KOPT-K1 (cell line): ENCODE measurements around the gene HNRNPL.
"Not testable (repeated sequence)": the region's sequence is repeated elsewhere in the genome, so short reads cannot be mapped to it uniquely, and the experiment has no call there.

Experiments
- H3K27ac ChIP-seq: fragments of 200-600 bp; sonication (generic); 2 replicates; pipeline ENCODE4 v1.5.1; 2016; ENCODE audit warnings: antibody characterized with exemption, mild to moderate bottlenecking, low read depth, low read length; ENCODE audit not compliant: poor library complexity, severe bottlenecking
- H3K36me3 ChIP-seq: fragments of 200-600 bp; sonication (generic); 2 replicates; pipeline ENCODE4 v1.5.1; 2017; ENCODE audit warnings: antibody characterized with exemption, mild to moderate bottlenecking, low read length, moderate library complexity; ENCODE audit not compliant: insufficient read depth
- H3K9me3 ChIP-seq: fragments of 200-600 bp; sonication (generic); 2 replicates; pipeline ENCODE4 v1.5.1; 2017; ENCODE audit warnings: antibody characterized with exemption, low read length, mild to moderate bottlenecking; ENCODE audit not compliant: insufficient read depth, poor library complexity, severe bottlenecking

Gene HNRNPL

DNA sequence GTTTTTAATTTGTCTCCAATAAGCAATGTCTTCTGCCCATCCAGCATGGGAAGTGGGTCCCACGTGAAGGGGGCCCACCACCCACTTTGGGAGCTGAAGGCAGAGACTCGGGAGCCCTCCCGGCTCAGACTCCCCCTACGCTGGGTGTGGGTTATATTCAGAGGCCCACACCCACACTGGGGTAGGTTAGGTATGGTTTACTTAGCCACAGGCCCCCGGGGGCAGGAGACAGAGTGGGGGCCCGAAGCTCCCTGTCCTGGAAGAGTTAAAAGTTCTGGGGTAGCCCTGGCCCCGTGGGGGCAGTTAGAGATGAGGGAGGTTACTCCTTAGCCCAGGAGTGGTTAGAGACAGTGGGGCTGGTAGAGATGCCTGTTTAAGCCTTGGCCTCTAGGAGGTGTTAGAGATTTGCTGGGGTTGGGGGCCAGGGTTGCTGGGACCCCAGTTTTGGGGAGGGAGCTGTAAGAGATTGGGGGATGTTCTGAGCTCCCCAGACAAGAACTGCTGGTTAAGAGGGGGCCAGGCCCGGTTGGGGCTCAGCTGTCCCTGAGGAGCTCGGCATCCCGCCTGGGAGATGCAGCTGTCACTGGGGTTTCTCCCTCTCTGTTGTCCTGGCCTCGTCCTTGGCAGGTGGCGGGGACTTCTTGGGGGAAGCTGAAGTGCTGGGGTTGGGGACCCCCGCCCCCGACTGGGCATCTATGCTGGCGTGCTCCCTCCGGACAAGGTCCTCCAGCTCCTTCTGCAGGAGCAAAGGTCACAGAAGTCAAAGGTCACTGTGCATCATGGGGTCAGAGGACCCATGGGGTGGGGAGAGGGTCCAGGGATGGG, 29.0 kb upstream of the HNRNPL start:
- Histone ChIP-seq H3K27ac (peak overlapping the region; percentile 91), H3K9me3 (no peaks in the 10 kb centered on the region)

DNA sequence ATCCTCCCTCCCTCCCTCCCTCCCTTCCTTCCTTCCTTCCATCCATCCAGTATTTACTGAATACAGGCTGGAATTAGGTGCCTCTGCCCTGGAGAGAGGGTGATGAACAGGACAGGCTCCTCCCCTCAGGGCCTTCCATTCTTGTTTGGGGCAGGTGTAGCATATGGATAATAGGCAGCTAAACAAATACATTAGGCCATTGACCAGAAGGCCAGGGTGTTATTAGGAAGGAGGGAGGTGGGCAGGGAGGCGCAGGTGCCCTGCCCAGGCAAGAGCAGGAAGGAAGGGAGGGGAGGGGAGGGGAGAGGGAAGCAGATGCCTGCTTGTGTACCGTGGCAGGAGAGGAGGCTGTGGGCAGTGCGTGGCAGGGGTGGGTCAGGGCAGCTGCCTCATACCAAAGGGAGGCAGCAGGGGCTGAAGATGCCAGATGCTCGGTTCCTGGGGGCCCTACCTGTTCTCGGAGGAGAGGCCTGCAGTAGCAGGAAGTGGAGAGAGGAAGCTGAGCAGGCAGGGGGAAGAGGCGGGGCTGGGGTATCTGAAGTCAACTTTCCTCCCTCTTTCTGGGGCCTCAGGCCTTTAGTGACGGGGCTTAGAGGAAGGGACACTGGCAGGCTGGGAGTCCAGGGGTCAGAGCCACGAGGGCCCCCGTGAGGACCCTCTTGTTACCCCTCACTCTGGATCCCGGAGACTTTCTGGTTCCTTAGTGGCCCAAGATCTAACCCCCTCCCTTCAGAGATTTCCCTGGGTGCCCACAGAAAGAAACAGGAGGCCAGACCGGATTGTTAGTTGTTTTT, 28.2 kb upstream of the HNRNPL start, which contains the start of gene RINL:
Gene RINL, minus strand, starts transcription at position 495 of the 794 bp plus-strand sequence. CDS start 1,533 bp downstream, outside the sequence.
- Histone ChIP-seq H3K27ac (peak within 1 kb of the TSS; percentile 91), H3K9me3 (no peaks in the 10 kb centered on the region), H3K36me3 (peaks cover 15% of the 10 kb centered on the region; the same call in 1 of the 2 replicates)

More for the DNA sequence above, 29.0 kb upstream of the HNRNPL start:
- H3K36me3 ChIP-seq: peaks cover 15% of the 10 kb centered on the region; the same call in 1 of the 2 replicates

GRCh38 chr19:38875656-38876395, 26.0 kb upstream of the HNRNPL start:
- H3K36me3 ChIP-seq: peaks cover 8% of the 10 kb centered on the region; the same call in 1 of the 2 replicates
- no peak overlapping the region for H3K27ac ChIP-seq
- no peaks in the 10 kb centered on the region for H3K9me3 ChIP-seq

DNA sequence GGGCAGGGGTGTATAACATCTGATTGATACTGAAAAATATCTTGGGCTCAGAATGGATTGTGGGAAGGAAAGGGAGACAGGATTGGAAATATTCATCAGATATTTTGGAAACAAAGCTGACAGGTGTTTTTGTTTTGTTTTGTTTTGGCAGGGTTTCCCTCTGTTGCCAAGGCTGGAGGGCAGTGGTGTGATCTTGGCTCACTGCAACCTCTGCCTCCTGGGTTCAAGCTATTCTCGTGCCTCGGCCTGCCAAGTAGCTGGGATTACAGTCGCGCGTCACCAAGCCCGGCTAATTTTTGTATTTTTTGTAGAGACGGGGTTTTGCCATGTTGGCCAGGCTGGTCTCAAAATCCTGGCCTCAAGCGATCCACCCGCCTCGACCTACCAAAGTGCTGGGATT, 23.6 kb upstream of the HNRNPL start:
- H3K27ac ChIP-seq, H3K36me3 ChIP-seq, H3K9me3 ChIP-seq: not testable (repeated sequence)

GRCh38 chr19:38870612-38871011, 20.8 kb upstream of the HNRNPL start:
- Histone ChIP-seq H3K27ac (no peak overlapping the region), H3K9me3 (no peaks in the 10 kb centered on the region), H3K36me3 (no peaks in the 10 kb centered on the region)

- no peaks in the 10 kb centered on the region for H3K9me3 ChIP-seq
- no peaks in the 10 kb centered on the region for H3K36me3 ChIP-seq
- peak overlapping the region; percentile 23 for H3K27ac ChIP-seq
These were observed 20.2 kb upstream of the HNRNPL start for GRCh38 chr19:38869836-38870607.

GRCh38 chr19:38869160-38869835, 19.5 kb upstream of the HNRNPL start:
- Histone ChIP-seq H3K9me3 (no peaks in the 10 kb centered on the region), H3K27ac (peak overlapping the region; percentile 23)

GRCh38 chr19:38868551-38868950, 18.8 kb upstream of the HNRNPL start:
- Histone ChIP-seq H3K27ac (no peak overlapping the region), H3K36me3 (no peaks in the 10 kb centered on the region), H3K9me3 (no peaks in the 10 kb centered on the region)

More at GRCh38 chr19:38869160-38869835, 19.5 kb upstream of the HNRNPL start:
- no peaks in the 10 kb centered on the region for H3K36me3 ChIP-seq

DNA sequence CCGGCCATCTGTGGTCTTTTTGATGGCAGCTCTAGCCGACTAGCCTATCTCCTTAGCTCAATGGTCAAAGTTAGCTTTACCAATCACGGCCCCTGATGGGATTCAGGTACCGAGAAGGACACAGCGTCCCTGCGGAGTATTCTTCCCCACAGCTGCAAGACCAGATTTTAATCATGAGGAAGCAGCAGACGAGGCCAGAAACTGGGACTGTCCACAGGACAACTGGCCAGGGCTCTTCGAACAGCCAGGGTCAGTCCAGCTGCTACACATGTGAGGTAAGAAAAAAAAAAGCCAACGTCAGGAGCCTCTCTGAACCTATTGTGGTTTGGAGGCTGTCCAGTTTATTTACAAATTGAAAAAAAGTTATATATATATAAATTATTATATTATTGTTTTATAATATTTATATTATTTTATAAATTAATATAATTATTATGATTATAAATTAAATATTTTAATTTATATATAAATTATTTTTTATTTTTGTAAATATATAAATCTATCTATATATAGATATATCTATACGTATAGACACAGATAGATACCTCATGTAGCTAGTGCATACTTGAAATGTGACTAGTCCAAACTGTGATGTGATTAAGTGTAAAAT, 17.5 kb upstream of the HNRNPL start:
- Histone ChIP-seq H3K27ac (no peak overlapping the region), H3K9me3 (no peaks in the 10 kb centered on the region), H3K36me3 (no peaks in the 10 kb centered on the region)

DNA sequence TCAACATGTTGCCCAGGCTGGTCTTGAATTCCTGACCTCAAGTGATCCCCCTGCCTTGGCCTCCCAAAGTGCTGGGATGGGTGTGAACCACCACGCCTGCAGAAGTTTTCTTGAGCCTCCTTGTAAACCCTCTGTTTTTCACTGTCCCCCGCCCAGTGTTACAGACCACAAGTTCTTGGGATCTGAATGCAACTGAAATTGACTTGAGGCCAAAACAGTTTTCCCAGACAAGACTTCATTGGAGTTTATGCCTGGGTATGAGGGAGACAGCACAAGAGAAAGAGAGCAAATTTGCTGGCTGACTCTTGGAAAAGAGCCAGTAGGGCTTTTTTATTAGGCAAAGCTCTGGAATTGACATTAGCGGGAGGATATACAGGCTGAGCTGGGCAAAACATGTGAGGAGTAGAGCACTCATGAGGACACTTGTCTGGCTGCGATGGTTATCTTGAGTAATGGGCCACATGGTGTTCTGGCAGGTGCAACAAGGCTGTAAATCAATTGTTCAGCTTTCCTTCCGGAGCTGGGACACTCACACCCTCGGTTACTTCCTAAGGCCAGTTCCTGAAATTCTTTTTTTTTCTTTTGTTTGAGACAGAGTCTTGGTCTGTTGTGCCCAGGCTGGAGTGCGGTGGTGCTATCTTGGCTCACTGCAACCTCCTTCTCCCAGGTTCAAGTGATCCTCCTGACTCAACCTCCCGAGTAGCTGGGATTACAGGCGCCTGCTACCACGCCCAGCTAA, 12.7 kb upstream of the HNRNPL start:
- no peak overlapping the region for H3K27ac ChIP-seq
- H3K36me3 ChIP-seq: no peaks in the 10 kb centered on the region
- no peaks in the 10 kb centered on the region for H3K9me3 ChIP-seq

DNA sequence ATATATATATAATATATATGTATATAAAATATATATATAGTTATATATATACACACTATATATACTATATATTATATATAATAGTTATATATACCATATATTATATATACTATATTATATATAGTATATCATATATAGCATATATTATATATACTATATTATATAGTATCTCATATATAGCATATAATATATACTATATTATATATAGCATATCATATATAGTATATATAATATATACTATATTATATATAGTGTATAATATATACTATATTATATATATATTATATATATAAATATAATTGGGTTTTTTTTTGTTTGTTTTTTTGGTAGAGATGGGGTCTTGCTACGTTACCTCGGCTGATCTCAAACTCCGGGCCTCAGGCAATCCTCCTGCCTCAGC, 11.6 kb upstream of the HNRNPL start:
- H3K9me3 ChIP-seq: no peaks in the 10 kb centered on the region
- H3K36me3 ChIP-seq: no peaks in the 10 kb centered on the region
- H3K27ac ChIP-seq: no peak overlapping the region

- not testable (repeated sequence) for H3K27ac ChIP-seq, H3K9me3 ChIP-seq, H3K36me3 ChIP-seq
These were observed 9.9 kb upstream of the HNRNPL start for GRCh38 chr19:38859631-38860204.

GRCh38 chr19:38856813-38857212, 7.0 kb upstream of the HNRNPL start:
- Histone ChIP-seq H3K9me3 (no peaks in the 10 kb centered on the region), H3K36me3 (no peaks in the 10 kb centered on the region), H3K27ac (no peak overlapping the region)
